NCI-H748 (cell line): Measurements from ENCODE around the gene ARHGAP26.

Experiments used
- DNase-seq: peaks from one replicate; lab custom pipeline; 2025; ENCODE audit not compliant: unreplicated experiment; lab: John Stamatoyannopoulos, UW

The ARHGAP26 gene

GRCh38 chr5:143249851-143250250, 479.7 kb downstream of the ARHGAP26 start:
- no peak for DNase-seq

DNA sequence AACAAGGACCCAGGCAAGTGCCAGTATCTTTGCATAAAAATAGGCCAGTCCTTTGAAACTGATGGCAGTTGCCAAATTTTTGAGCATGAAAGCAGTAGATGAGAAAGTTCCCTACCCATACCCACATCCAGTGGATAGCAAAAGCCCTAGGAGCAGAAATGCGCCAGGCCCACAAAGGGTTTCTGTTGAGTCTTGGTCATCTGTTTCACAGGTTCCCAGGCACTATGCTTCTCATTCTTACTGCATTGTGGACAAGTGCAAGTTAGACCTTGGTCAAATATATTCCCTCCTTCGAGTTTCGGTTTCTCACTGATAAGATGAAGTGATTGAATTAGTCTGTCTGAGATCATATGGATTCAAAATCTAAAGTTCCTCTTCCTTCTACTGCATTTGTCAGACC, 481.0 kb downstream of the ARHGAP26 start:
- no peak for DNase-seq

GRCh38 chr5:143251946-143252345, 481.8 kb downstream of the ARHGAP26 start:
- no peak for DNase-seq

GRCh38 chr5:143254819-143255218, 484.6 kb downstream of the ARHGAP26 start:
- no peak for DNase-seq

GRCh38 chr5:143258559-143259253, 488.5 kb downstream of the ARHGAP26 start:
- DNase-seq = no peak

DNA sequence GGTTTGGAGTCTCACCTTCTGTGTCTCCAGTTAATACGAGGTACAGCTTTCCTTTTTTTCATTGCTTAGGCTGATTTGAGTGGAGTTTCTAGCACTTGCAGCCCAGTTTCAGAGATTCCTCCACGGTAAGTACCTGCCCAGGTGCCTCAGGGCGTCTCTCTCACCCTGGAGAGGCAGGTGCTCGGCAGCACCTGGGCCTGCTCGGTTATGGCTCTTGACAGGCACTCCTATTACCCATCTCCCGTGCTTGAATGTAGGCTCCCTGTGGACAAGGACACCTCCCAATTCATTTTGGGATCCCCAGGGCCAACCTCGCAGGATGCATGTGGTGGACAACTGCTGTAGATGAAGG, 489.1 kb downstream of the ARHGAP26 start:
- no peak for DNase-seq

DNA sequence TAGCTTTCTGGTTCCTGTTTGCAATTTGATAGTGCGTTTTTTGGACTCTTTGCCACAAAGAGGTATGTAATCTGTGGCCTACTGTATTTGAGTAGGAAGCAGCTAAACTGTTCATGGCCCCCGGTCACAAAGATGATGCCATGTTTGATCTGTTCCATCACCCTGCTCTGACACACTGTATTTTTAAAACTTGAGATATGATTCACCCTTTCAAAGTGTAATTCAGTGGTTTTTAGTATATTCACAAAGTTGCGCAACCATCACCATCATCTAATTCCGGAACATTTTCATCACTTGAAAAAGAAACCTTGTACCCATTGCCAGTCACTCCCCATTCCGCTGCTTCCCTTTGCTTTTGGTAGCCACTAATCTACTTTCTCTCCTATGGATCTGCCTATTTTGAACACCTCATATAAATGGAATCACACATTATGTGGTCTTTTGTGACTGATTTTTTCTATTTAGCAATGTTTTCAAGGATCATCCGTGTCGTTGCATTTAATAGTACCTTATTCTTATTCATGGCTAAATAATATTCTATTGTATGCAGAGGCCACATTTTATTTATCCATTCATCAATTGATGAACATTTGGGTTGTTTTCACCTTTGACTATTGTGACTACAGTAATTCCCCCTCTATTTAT, 491.7 kb downstream of the ARHGAP26 start:
- no peak for DNase-seq

DNA sequence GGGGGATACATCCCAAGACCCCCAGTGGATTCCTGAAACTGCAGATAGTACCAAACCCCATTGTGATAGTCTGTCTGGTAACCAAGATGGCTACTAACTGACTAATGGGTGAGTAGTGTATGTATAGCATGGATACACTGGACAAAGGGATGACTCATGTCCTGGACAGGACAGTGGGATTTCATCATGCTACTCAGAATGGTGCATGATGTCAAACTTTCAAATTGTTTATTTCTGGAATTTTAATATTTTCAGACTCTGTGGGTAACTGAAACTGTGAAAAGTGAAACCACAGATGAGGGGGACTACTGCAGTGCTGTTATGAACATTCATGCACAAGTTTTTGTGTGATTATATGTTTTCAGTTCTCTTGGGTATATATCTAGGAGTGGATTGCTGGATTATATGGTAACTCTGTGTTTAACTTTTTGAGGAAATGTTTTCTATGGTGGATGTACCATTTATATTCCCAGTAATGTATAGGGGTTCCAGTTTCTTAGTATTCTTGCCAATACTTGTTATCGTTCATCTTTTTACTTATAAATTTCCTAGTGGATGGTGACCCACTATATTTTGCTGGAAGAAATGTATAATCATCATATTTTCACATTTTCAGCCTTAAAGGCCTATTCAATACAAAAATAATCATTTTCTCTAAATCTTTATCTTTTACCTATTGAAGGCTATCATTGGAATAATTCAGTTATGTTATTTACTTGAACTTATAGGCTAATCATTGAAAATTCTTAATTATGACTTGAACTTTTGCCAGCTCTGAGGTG, 492.4 kb downstream of the ARHGAP26 start:
- no peak for DNase-seq

DNA sequence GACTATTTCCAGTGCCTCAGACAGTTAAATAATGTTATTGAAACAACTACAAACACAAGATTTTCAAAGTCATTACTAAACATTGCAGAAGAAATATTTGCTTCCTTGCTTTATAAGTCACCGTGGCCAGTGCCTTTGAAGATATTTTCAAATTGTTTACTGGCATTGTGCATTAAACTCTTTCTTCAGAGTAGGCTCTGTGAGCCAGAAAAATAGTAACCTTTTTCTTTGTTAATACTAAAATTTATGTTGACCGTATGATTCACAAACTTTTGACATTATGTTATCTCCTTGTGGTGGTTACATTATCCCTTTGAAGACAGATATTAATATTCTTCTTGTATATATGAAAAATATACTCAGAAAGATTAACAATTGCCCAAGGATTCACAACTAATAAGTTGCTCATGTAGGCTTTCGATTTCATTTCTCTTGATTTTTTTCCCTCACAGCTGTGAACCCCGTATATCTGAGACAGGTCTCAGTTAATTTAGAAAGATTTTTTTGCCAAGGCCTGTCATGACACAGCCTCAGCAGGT, 493.2 kb downstream of the ARHGAP26 start:
- no peak for DNase-seq

DNA sequence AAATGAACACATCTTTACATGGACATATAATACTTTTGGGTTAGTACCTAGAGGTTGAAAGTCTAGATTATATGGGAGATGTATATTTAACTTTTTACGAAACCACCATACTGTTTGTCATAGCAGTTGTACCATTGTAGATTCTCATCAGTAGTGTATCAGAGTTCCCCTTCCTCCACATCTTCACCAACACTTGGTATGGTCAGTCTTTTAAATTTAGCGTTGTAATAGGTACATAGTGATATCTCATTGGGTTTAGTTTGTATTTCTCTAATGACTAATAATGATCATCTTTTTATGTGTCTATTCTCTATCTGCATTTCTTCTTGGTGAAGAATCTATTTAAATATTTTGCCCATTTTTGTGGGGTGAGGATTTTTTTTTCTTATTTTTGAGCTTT, 495.8 kb downstream of the ARHGAP26 start:
- DNase-seq = no peak

GRCh38 chr5:143267186-143267585, 497.0 kb downstream of the ARHGAP26 start:
- no peak for DNase-seq

DNA sequence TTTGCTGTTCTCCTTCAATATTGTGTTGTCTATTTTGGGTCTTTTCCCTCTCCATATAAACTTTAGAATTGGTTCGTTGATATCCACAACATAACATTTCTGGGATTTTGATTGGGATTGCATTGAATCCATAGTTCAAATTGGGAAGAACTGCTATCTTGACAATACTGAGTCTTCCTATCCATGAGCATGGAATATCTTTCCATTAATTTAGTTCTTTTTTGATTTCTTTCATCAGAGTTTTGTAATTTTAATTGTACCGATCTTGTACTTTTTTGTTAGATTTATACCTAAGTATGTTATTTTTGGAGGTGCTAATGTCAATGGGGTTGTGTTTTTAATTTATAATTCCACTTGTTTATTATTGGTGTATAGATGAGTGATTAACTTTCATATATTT, 498.2 kb downstream of the ARHGAP26 start:
- no peak for DNase-seq

GRCh38 chr5:143271431-143271830, 501.3 kb downstream of the ARHGAP26 start:
- no peak for DNase-seq

GRCh38 chr5:143274952-143275351, 504.8 kb downstream of the ARHGAP26 start:
- DNase-seq = no peak

- no peak for DNase-seq
Measured at GRCh38 chr5:143275512-143276363, 505.6 kb downstream of the ARHGAP26 start.

DNA sequence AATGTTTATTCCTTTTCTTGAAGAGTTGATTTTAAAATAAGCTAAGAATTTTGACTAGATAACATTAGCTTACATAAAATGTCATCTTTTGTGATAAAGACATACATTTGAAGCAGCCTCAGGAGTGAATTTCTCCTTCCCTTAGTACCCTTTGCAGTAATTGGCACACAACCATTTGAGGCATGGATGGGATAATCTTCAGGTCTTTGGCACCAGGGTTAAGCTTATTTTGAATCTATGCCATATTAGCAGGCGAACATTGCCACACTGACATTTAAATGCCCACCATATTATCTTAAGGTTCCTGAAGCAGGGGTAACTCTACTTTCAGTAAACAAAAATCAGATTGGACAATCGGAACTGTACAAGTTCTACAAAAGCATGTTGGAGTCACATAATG, 507.4 kb downstream of the ARHGAP26 start:
- no peak for DNase-seq
